ENCODE data around the gene POP4.

- no peak for TF ChIP-seq POLR2A (conservative IDR thresholded peaks at IDR 0.05)
- no peak for TF ChIP-seq ZFP91 (CRISPR knock-in tag; IDR thresholded peaks at IDR 0.05)
- TF ChIP-seq, protein P1, sequence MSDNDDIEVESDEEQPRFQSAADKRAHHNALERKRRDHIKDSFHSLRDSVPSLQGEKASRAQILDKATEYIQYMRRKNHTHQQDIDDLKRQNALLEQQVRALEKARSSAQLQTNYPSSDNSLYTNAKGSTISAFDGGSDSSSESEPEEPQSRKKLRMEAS (CRISPR knock-in tag; IDR thresholded peaks at IDR 0.05) = no peak
- no peak for TF ChIP-seq GTF2A2 (tag; IDR thresholded peaks at IDR 0.05)
- no peak for TF ChIP-seq GABPB1 (CRISPR knock-in tag; IDR thresholded peaks at IDR 0.05)
- TF ChIP-seq ILF3 (IDR thresholded peaks at IDR 0.05; ENCODE audit: borderline replicate concordance) = no peak
- no peak for TF ChIP-seq EZH2 (IDR thresholded peaks at IDR 0.05; ENCODE audit: borderline replicate concordance, low read depth, low read length)
- no peak for TF ChIP-seq TAF1 (IDR thresholded peaks at IDR 0.05; ENCODE audit: control insufficient read depth, extremely low read depth, insufficient read depth, low read length, severe bottlenecking)
- no peak for TF ChIP-seq CBFB (CRISPR knock-in tag; IDR thresholded peaks at IDR 0.05)
These were observed 41.5 kb upstream of the POP4 start for GRCh38 chr19:29564574-29565005.

All from K562 (cell line).